ENCODE data around the gene P3H2. TPM values are rescaled to one million over a fixed set of nuclear protein-coding genes. Genes with fewer than 3 reads are reported as not detected.
"Not testable (repeated sequence)": the region's sequence is repeated elsewhere in the genome, so short reads cannot be mapped to it uniquely, and the experiment has no call there.

P3H2 gene
- polyA plus RNA-seq, 1 experiment, result 32.6 TPM

DNA sequence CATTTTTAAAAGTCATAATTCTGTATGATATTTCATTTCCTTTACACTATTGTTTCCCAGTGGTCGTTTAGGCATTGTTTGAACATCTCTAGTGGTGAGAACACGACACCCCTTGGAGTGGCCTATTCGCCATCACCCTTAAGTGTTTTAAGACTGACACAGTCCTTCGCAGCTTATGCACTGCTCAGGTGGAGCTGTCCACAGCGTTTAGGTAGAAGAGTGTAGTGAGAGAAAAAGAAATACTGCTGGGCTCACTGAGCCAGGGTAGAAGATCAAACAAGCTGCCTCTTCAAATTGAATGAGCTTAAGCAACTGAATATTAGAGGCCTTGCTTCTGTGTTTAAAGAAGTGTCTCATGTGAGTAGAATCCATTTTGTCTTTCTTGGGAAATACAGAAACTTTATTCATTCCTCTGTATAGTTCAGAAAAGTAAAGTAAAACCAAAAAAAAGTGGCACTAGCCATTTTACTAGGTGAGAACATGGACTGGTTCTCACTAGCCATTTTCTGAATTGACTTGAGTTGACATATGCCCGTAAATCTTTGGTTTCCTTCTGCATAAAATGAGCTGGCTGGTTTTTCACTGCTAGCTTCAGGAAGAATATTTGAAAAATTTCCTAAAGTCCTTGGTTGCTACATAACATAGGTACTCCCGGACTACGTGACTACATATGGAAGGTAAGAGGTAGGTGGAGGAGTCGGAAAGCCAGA is 155.9 kb downstream of the P3H2 start:
- no peak for DNase-seq (ENCODE audit: low read depth, low spot score)
- Histone ChIP-seq H3K27me3 (ENCODE audit: control insufficient read depth, insufficient read depth, low read length) (no peaks in the 10 kb centered on the region), H3K4me3 (ENCODE audit: low read depth, low read length) (no peak overlapping the region), H3K9me3 (ENCODE audit: control insufficient read depth, insufficient read depth, low read length) (no peaks in the 10 kb centered on the region), H3K27ac (ENCODE audit: low read depth, low read length) (no peak overlapping the region)
- CTCF ChIA-PET, result interaction anchor here (0.9 to 7.9 kb wide), 6 partner anchors 156 to 569 kb away, joined by 3 to 105 read pairs (median 22); partner anchors contain the start of genes CLDN1 and P3H2
- TF ChIP-seq CTCF (IDR thresholded peaks at IDR 0.05; ENCODE audit: low read depth, low read length), result no peak
- POLR2A ChIA-PET, result no interaction called here

DNA sequence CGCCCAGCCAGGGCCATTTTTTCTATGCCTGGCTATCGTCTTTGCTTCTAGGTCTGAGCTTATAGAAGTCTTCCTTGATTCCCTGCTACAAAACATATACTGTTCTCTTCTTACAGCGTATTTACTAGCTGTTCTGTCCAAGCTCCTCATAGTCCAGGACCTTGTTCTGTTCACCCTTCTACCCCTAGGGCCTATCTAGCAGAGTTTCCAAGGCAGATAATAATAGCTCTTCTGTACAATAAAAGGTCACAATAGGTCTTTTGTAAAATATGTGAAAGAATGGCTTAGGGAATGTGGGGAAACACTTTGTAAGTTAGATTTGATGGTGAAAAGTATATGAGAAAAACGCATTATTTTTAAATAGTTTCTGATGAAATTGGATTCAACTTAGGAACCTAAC is 158.2 kb downstream of the P3H2 start:
- H3K27me3 ChIP-seq (ENCODE audit: control insufficient read depth, insufficient read depth, low read length), result no peaks in the 10 kb centered on the region
- H3K4me3 ChIP-seq (ENCODE audit: low read depth, low read length), result no peak overlapping the region
- POLR2A ChIA-PET, result no interaction called here
- no peaks in the 10 kb centered on the region for H3K9me3 ChIP-seq (ENCODE audit: control insufficient read depth, insufficient read depth, low read length)
- no peak for TF ChIP-seq CTCF (IDR thresholded peaks at IDR 0.05; ENCODE audit: low read depth, low read length)
- DNase-seq (ENCODE audit: low read depth, low spot score), result no peak
- H3K27ac ChIP-seq (ENCODE audit: low read depth, low read length), result no peak overlapping the region
- CTCF ChIA-PET, result interaction anchor here (0.6 to 7.9 kb wide), 29 partner anchors 10 to 736 kb away, joined by 3 to 105 read pairs (median 10); partner anchors contain the start of genes CLDN1 and P3H2

- POLR2A ChIA-PET, result no interaction called here
These were observed 159.1 kb downstream of the P3H2 start for GRCh38 chr3:189961522-189962161.

DNA sequence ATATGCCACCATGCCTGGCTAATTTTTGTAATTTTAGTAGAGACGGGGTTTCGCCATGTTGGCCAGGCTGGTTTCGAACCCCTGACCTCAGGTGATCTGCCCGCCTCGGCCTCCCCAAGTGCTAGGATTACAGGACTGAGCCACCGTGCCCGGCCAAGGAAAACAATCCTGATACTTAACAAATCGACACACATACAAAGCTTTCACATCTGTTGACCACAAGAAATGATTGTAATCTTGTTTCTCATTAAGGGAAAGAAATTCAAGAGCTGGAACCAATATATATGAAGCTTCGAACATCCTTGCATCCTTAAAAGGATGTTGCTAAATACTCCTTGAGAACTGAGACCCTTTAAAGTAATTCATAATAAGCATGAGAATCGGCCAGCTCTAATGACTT is 159.6 kb downstream of the P3H2 start:
- H3K4me3 ChIP-seq (ENCODE audit: low read depth, low read length); POLR2A ChIA-PET; H3K27ac ChIP-seq (ENCODE audit: low read depth, low read length); H3K9me3 ChIP-seq (ENCODE audit: control insufficient read depth, insufficient read depth, low read length); DNase-seq (ENCODE audit: low read depth, low spot score); H3K27me3 ChIP-seq (ENCODE audit: control insufficient read depth, insufficient read depth, low read length): not testable (repeated sequence)
- CTCF ChIA-PET, result interaction anchor here (0.6 to 7.9 kb wide), 79 partner anchors 8 to 744 kb away, joined by 3 to 105 read pairs (median 4); partner anchors contain the start of genes CLDN1, CLDN16 and P3H2

More at GRCh38 chr3:189961522-189962161, 159.1 kb downstream of the P3H2 start:
- DNase-seq (ENCODE audit: low read depth, low spot score), result peak; percentile 56
- peak; percentile 91 for TF ChIP-seq CTCF (IDR thresholded peaks at IDR 0.05; ENCODE audit: low read depth, low read length)
- H3K4me3 ChIP-seq (ENCODE audit: low read depth, low read length), result no peak overlapping the region
- H3K27me3 ChIP-seq (ENCODE audit: control insufficient read depth, insufficient read depth, low read length), result no peaks in the 10 kb centered on the region
- H3K9me3 ChIP-seq (ENCODE audit: control insufficient read depth, insufficient read depth, low read length), result no peaks in the 10 kb centered on the region
- no peak overlapping the region for H3K27ac ChIP-seq (ENCODE audit: low read depth, low read length)
- CTCF ChIA-PET, result interaction anchor here (0.6 to 7.9 kb wide), 82 partner anchors 9 to 1103 kb away, joined by 3 to 105 read pairs (median 4); partner anchors contain the start of genes CLDN1, CLDN16 and P3H2

GRCh38 chr3:189954733-189955665 is 165.7 kb downstream of the P3H2 start:
- Histone ChIP-seq H3K9me3 (ENCODE audit: control insufficient read depth, insufficient read depth, low read length) (no peaks in the 10 kb centered on the region), H3K4me3 (ENCODE audit: low read depth, low read length) (no peak overlapping the region), H3K27me3 (ENCODE audit: control insufficient read depth, insufficient read depth, low read length) (no peaks in the 10 kb centered on the region), H3K27ac (ENCODE audit: low read depth, low read length) (no peak overlapping the region)
- DNase-seq (ENCODE audit: low read depth, low spot score), result no peak
- POLR2A ChIA-PET, result no interaction called here
- CTCF ChIA-PET, result interaction anchor here (1.5 kb wide), 1 partner anchor 247 kb away, joined by 6 read pairs; no protein-coding TSS in a partner anchor
- no peak for TF ChIP-seq CTCF (IDR thresholded peaks at IDR 0.05; ENCODE audit: low read depth, low read length)

All from AG04450 (cell line).